PC-3 (cell line): Measurements from ENCODE around the gene ARID5A. TPM values are rescaled to one million over a fixed set of nuclear protein-coding genes. Genes with fewer than 3 reads are reported as not detected.

Experiments used
- ATAC-seq: fragments of 200-7000 bp; cut with Tn5 transposase; 2 replicates; pipeline ENCODE4 v1.9.1; 2020; ENCODE audit warnings: mild to moderate bottlenecking, moderate library complexity
- BruUV-seq: library from RNA; stranded (reverse); fragments of 400-500 nt; replicated peaks from 2 replicates; lab custom pipeline; 2021; lab: Mats Ljungman, UMichigan
- CTCF ChIA-PET: fragments of 300-600 bp; sonication (Branson Sonifier 250); formaldehyde crosslinking; loops from one replicate; lab custom pipeline; 2022; ENCODE audit warnings: antibody characterized with exemption; lab: Charles Lee
- POLR2A ChIA-PET: fragments of 300-600 bp; sonication (Branson Sonifier 250); formaldehyde crosslinking; loops from one replicate; lab custom pipeline; 2022; ENCODE audit warnings: antibody characterized with exemption; ENCODE audit not compliant: unreplicated experiment; lab: Charles Lee
- DNase-seq: peaks from one replicate; pipeline ENCODE4 v3.0.0-alpha.2; 2015
- H2AFZ ChIP-seq: fragments of 300-600 bp; sonication (generic); 2 replicates; pipeline ENCODE4 v1.6.0; 2016; ENCODE audit warnings: antibody characterized with exemption, low read length
- H3F3A ChIP-seq: fragments of 300-600 bp; sonication (generic); one replicate; pipeline ENCODE4 v1.6.0; 2017; ENCODE audit warnings: antibody characterized with exemption, low read length, control low read depth, mild to moderate bottlenecking; ENCODE audit not compliant: unreplicated experiment
- H3K27ac ChIP-seq: fragments of 300-600 bp; sonication (generic); 2 replicates; pipeline ENCODE4 v1.5.1; 2016; ENCODE audit warnings: mild to moderate bottlenecking, low read length
- H3K27me3 ChIP-seq: fragments of 300-600 bp; sonication (generic); 2 replicates; pipeline ENCODE4 v1.6.1; 2016; ENCODE audit warnings: low read length, mixed read lengths
- H3K36me3 ChIP-seq: fragments of 300-600 bp; sonication (generic); 2 replicates; pipeline ENCODE4 v1.6.1; 2016; ENCODE audit warnings: low read depth, mixed run types, low read length, mixed read lengths
- H3K4me1 ChIP-seq: fragments of 300-600 bp; sonication (generic); 2 replicates; pipeline ENCODE4 v1.5.1; 2016; ENCODE audit warnings: low read length; ENCODE audit not compliant: insufficient read depth
- H3K4me2 ChIP-seq: fragments of 300-600 bp; sonication (generic); 2 replicates; pipeline ENCODE4 v1.6.0; 2016; ENCODE audit warnings: low read length
- H3K4me3 ChIP-seq: fragments of 300-600 bp; sonication (generic); 2 replicates; pipeline ENCODE4 v1.5.1; 2016; ENCODE audit warnings: mild to moderate bottlenecking, low read length, mixed read lengths
- H3K79me2 ChIP-seq: fragments of 300-600 bp; sonication (generic); 2 replicates; pipeline ENCODE4 v1.6.1; 2017; ENCODE audit warnings: low read length, mixed read lengths
- H3K9ac ChIP-seq: fragments of 300-600 bp; sonication (generic); 2 replicates; pipeline ENCODE4 v1.6.0; 2016; ENCODE audit warnings: mild to moderate bottlenecking, low read length
- H3K9me2 ChIP-seq: fragments of 300-600 bp; sonication (generic); replicated peaks from 2 replicates; pipeline ENCODE4 v1.6.1; 2016; ENCODE audit warnings: mixed run types, low read length, mixed read lengths
- H3K9me3 ChIP-seq: fragments of 300-600 bp; sonication (generic); 2 replicates; pipeline ENCODE4 v1.6.1; 2016; ENCODE audit warnings: low read length, mixed read lengths
- H4K20me1 ChIP-seq: fragments of 300-600 bp; sonication (generic); 2 replicates; pipeline ENCODE4 v1.6.1; 2016; ENCODE audit warnings: low read length, mixed read lengths
- EZH2 ChIP-seq: fragments of 300-600 bp; sonication (generic); IDR thresholded peaks from one replicate; pipeline ENCODE4 v1.6.1; 2017; ENCODE audit warnings: antibody characterized with exemption, mild to moderate bottlenecking, low read length; ENCODE audit not compliant: unreplicated experiment
- EZH2phosphoT487 ChIP-seq: fragments of 300-600 bp; sonication (generic); IDR thresholded peaks from 2 replicates; pipeline ENCODE4 v1.6.1; 2018; ENCODE audit warnings: mild to moderate bottlenecking, antibody characterized with exemption, low read length, borderline replicate concordance
- intact Hi-C: fragments of 100-400 bp; cut with micrococcal nuclease; formaldehyde crosslinking; loops from 2 replicates; pipeline ENCODE4 v1.9.0; 2023
- total RNA-seq: library from RNA; depleted of rRNA; stranded (reverse); fragments of >200 nt; gene quantifications from 2 replicates; pipeline ENCODE4 v1.2.3, GENCODE V29; 2014
- TF ChIP-seq, protein P1 (sequence below): fragments of 300-600 bp; sonication (generic); conservative IDR thresholded peaks from 2 replicates; pipeline ENCODE4 v1.5.1; 2017; ENCODE audit warnings: antibody characterized with exemption, low read depth, mild to moderate bottlenecking, low read length

The ARID5A gene
- total RNA-seq, 1 experiment from 2014 or later = 8.2 TPM

GRCh38 chr2:96587843-96588242 lies 51.3 kb downstream of the ARID5A start:
- H3K4me2 ChIP-seq = no peak overlapping the region
- H3F3A ChIP-seq = no peaks in the 10 kb centered on the region
- H3K9ac ChIP-seq = no peak overlapping the region
- intact Hi-C loops = no loop called here
- no peaks in the 10 kb centered on the region for H3K9me3 ChIP-seq
- H4K20me1 ChIP-seq = no peaks in the 10 kb centered on the region
- no peak for TF ChIP-seq EZH2
- no peak for TF ChIP-seq EZH2phosphoT487
- TF ChIP-seq, protein P1, sequence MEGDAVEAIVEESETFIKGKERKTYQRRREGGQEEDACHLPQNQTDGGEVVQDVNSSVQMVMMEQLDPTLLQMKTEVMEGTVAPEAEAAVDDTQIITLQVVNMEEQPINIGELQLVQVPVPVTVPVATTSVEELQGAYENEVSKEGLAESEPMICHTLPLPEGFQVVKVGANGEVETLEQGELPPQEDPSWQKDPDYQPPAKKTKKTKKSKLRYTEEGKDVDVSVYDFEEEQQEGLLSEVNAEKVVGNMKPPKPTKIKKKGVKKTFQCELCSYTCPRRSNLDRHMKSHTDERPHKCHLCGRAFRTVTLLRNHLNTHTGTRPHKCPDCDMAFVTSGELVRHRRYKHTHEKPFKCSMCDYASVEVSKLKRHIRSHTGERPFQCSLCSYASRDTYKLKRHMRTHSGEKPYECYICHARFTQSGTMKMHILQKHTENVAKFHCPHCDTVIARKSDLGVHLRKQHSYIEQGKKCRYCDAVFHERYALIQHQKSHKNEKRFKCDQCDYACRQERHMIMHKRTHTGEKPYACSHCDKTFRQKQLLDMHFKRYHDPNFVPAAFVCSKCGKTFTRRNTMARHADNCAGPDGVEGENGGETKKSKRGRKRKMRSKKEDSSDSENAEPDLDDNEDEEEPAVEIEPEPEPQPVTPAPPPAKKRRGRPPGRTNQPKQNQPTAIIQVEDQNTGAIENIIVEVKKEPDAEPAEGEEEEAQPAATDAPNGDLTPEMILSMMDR = no peak
- ChIA-PET POLR2A (no interaction called here), CTCF (no interaction called here)
- no peak overlapping the region for H2AFZ ChIP-seq
- H3K27me3 ChIP-seq = no peaks in the 10 kb centered on the region
- no peak overlapping the region for H3K27ac ChIP-seq
- no peak for DNase-seq
- H3K36me3 ChIP-seq = peaks cover under 1% of the 10 kb centered on the region
- no TSS peak for BruUV-seq
- H3K4me3 ChIP-seq = no peak overlapping the region
- H3K79me2 ChIP-seq = no peaks in the 10 kb centered on the region
- H3K4me1 ChIP-seq = peaks cover 6% of the 10 kb centered on the region; the same call in 1 of the 2 replicates
- ATAC-seq = no peak
- H3K9me2 ChIP-seq = no peaks in the 10 kb centered on the region

DNA sequence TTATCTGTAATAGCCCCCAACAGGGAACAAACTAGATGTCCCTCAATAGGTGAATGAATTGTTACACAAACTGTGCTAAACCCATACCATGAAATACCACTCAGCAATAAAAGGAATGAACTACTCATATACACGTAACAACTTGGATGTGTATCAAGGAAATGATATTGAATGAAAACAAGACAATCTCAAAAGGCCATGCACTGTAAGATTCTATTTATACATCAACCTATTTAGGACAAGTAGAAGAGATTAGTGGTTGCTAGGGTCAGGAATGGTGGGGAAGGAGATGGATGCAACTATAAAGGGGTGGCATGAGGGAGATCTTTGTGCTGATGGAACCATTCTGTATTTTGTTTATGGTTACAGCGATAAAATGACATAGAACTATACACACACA lies 54.5 kb downstream of the ARID5A start:
- H2AFZ ChIP-seq = no peak overlapping the region
- no TSS peak for BruUV-seq
- TF ChIP-seq EZH2phosphoT487 (no peak), EZH2 (no peak)
- TF ChIP-seq, protein P1 = no peak
- ATAC-seq (no peak), DNase-seq (no peak)
- no peak overlapping the region for H3K27ac ChIP-seq
- no peaks in the 10 kb centered on the region for H3K27me3 ChIP-seq
- H3K4me3 ChIP-seq = no peak overlapping the region
- H4K20me1 ChIP-seq = no peaks in the 10 kb centered on the region
- H3F3A ChIP-seq = no peaks in the 10 kb centered on the region
- peaks cover 32% of the 10 kb centered on the region for H3K36me3 ChIP-seq
- no peak overlapping the region for H3K4me2 ChIP-seq
- H3K9ac ChIP-seq = no peak overlapping the region
- CTCF ChIA-PET = no interaction called here
- POLR2A ChIA-PET = no interaction called here
- H3K9me2 ChIP-seq = no peaks in the 10 kb centered on the region
- H3K4me1 ChIP-seq = no peaks in the 10 kb centered on the region
- no peaks in the 10 kb centered on the region for H3K9me3 ChIP-seq
- H3K79me2 ChIP-seq = no peaks in the 10 kb centered on the region
- intact Hi-C loops = no loop called here

DNA sequence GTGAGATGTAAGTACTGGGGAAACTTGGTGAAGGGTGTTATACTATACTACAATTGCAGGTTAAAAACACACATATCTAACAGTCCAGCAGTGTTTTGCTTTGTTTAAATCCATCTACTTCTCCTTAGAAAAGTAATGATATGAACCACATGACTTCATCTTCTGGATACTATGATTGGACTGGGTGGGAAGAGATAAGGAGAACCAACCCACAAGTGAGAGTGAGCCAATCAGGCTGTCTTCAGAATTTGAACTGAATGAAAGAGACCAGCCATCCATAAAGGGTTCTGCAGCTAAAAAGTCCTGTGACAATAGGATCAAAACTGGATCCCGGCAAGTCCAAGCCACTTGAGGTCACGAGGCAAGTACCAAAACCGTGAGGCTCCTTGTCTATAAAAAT lies 54.9 kb downstream of the ARID5A start:
- H3K4me3 ChIP-seq = no peak overlapping the region

More for the DNA sequence above, 54.9 kb downstream of the ARID5A start:
- Histone ChIP-seq H3K27me3 (no peaks in the 10 kb centered on the region), H3K4me2 (no peak overlapping the region), H3K79me2 (no peaks in the 10 kb centered on the region), H3F3A (no peaks in the 10 kb centered on the region), H3K4me1 (no peaks in the 10 kb centered on the region), H3K36me3 (peaks cover 35% of the 10 kb centered on the region), H3K27ac (no peak overlapping the region), H3K9ac (no peak overlapping the region), H2AFZ (no peak overlapping the region), H3K9me2 (no peaks in the 10 kb centered on the region), H4K20me1 (no peaks in the 10 kb centered on the region), H3K9me3 (no peaks in the 10 kb centered on the region)
- ATAC-seq = no peak
- intact Hi-C loops = no loop called here
- DNase-seq = no peak
- BruUV-seq = no TSS peak
- ChIA-PET POLR2A (no interaction called here), CTCF (no interaction called here)
- TF ChIP-seq, protein P1 = no peak
- no peak for TF ChIP-seq EZH2
- no peak for TF ChIP-seq EZH2phosphoT487
